ENCODE results near the gene GRB14. TPM values are rescaled to one million over a fixed set of nuclear protein-coding genes. Genes with fewer than 3 reads are reported as not detected.

The GRB14 gene
- polyA plus RNA-seq, 1 of the 3 experiments (the other 2 are of a cell fraction): 3.9 TPM

DNA sequence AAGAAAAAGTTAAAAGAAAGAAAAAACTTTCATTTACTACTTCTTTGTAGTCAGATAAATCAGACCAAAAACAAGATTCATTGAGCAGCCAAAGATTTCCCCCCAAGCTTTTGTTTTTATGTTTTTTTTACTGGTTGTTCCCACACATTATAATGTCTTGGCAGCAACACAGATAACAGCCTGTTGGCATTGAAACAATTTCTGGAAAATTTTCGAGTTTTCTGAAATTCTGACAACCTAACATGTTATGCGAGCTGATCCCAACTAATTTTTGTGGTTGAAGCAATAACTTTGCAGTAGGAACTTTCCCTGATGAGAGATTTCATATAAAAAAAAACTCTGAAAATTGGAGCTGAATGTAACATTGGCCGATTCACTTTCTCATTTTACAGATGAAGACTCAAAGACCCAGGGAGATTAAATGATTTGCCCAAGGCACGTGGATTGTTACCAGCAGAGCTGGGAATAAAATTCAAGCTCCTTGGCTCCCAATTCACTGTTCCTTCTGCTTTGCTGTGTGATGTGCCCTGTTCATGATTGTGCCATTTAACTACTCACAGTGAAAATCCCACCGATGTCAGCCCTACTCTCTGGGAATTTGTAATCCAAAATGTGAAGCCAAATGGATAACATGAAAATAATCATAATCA is 167.5 kb downstream of the GRB14 start:
- H3K9me3 ChIP-seq: no peaks in the 10 kb centered on the region
- H3K9ac ChIP-seq: no peak overlapping the region
- no peaks in the 10 kb centered on the region for H3K79me2 ChIP-seq (ENCODE audit: insufficient read depth)
- 41% methylated on average over 5 of the region's 5 CpGs for WGBS (ENCODE audit: low lambda C conversion rate)
- CTCF ChIA-PET: interaction anchor here (0.6 kb wide), 1 partner anchor 973 kb away, joined by 3 read pairs; no protein-coding TSS in a partner anchor
- H3K27me3 ChIP-seq (ENCODE audit: insufficient read depth): no peaks in the 10 kb centered on the region; the same call in 1 of the 2 replicates
- peaks cover 0 to 20% of the 10 kb centered on the region in 2 experiments; a peak in 2 of 4 replicates for H3K4me1 ChIP-seq (ENCODE audit: control insufficient read depth in 1 of 2, insufficient read depth in 2 of 2, low read depth in 1 of 2, low read length in 1 of 2)
- H3K9me2 ChIP-seq: no peaks in the 10 kb centered on the region
- no peak for DNase-seq
- POLR2A ChIA-PET: no interaction called here
- H3K4me2 ChIP-seq: no peak overlapping the region
- no peaks in the 10 kb centered on the region for H4K20me1 ChIP-seq (ENCODE audit: insufficient read depth)
- TF ChIP-seq JUND (IDR thresholded peaks at IDR 0.05): no peak
- TF ChIP-seq NFIC (IDR thresholded peaks at IDR 0.05; ENCODE audit: borderline replicate concordance): no peak
- TF ChIP-seq RAD21 (IDR thresholded peaks at IDR 0.05; ENCODE audit: low read length): no peak
- no peak for TF ChIP-seq SIN3A (IDR thresholded peaks at IDR 0.05; ENCODE audit: borderline replicate concordance, low read depth, low read length)
- TF ChIP-seq, protein P1, sequence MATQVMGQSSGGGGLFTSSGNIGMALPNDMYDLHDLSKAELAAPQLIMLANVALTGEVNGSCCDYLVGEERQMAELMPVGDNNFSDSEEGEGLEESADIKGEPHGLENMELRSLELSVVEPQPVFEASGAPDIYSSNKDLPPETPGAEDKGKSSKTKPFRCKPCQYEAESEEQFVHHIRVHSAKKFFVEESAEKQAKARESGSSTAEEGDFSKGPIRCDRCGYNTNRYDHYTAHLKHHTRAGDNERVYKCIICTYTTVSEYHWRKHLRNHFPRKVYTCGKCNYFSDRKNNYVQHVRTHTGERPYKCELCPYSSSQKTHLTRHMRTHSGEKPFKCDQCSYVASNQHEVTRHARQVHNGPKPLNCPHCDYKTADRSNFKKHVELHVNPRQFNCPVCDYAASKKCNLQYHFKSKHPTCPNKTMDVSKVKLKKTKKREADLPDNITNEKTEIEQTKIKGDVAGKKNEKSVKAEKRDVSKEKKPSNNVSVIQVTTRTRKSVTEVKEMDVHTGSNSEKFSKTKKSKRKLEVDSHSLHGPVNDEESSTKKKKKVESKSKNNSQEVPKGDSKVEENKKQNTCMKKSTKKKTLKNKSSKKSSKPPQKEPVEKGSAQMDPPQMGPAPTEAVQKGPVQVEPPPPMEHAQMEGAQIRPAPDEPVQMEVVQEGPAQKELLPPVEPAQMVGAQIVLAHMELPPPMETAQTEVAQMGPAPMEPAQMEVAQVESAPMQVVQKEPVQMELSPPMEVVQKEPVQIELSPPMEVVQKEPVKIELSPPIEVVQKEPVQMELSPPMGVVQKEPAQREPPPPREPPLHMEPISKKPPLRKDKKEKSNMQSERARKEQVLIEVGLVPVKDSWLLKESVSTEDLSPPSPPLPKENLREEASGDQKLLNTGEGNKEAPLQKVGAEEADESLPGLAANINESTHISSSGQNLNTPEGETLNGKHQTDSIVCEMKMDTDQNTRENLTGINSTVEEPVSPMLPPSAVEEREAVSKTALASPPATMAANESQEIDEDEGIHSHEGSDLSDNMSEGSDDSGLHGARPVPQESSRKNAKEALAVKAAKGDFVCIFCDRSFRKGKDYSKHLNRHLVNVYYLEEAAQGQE (IDR thresholded peaks at IDR 0.05; ENCODE audit: low read depth, low read length): no peak
- TF ChIP-seq TCF12 (IDR thresholded peaks at IDR 0.05): no peak
- no peak for TF ChIP-seq EZH2phosphoT487 (IDR thresholded peaks at IDR 0.05; ENCODE audit: borderline replicate concordance, low read depth)
- TF ChIP-seq NRF1 (IDR thresholded peaks at IDR 0.05; ENCODE audit: low read depth, low read length): no peak
- no peak for TF ChIP-seq GATA2 (CRISPR knock-in tag; IDR thresholded peaks at IDR 0.05)
- TF ChIP-seq, protein P2, sequence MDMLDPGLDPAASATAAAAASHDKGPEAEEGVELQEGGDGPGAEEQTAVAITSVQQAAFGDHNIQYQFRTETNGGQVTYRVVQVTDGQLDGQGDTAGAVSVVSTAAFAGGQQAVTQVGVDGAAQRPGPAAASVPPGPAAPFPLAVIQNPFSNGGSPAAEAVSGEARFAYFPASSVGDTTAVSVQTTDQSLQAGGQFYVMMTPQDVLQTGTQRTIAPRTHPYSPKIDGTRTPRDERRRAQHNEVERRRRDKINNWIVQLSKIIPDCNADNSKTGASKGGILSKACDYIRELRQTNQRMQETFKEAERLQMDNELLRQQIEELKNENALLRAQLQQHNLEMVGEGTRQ (IDR thresholded peaks at IDR 0.05; ENCODE audit: borderline replicate concordance, low read depth, low read length): no peak
- no peak for TF ChIP-seq FOXJ3 (CRISPR knock-in tag; IDR thresholded peaks at IDR 0.05)
- TF ChIP-seq, protein P3, sequence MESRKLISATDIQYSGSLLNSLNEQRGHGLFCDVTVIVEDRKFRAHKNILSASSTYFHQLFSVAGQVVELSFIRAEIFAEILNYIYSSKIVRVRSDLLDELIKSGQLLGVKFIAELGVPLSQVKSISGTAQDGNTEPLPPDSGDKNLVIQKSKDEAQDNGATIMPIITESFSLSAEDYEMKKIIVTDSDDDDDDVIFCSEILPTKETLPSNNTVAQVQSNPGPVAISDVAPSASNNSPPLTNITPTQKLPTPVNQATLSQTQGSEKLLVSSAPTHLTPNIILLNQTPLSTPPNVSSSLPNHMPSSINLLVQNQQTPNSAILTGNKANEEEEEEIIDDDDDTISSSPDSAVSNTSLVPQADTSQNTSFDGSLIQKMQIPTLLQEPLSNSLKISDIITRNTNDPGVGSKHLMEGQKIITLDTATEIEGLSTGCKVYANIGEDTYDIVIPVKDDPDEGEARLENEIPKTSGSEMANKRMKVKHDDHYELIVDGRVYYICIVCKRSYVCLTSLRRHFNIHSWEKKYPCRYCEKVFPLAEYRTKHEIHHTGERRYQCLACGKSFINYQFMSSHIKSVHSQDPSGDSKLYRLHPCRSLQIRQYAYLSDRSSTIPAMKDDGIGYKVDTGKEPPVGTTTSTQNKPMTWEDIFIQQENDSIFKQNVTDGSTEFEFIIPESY (IDR thresholded peaks at IDR 0.05; ENCODE audit: borderline replicate concordance, low read depth): no peak
- no peak for TF ChIP-seq CHD2 (IDR thresholded peaks at IDR 0.05; ENCODE audit: low read length, partially characterized antibody)
- H3K36me3 ChIP-seq (replicated peaks in 1 of 2; ENCODE audit: control insufficient read depth in 1 of 2, insufficient read depth in 2 of 2, low read length in 1 of 2): no peaks in the 10 kb centered on the region
- H3F3A ChIP-seq (replicated peaks; ENCODE audit: insufficient read depth): no peaks in the 10 kb centered on the region
- H3K27ac ChIP-seq (ENCODE audit: low read depth in 2 of 2, low read length in 1 of 2): no peak overlapping the region
- H2AFZ ChIP-seq (ENCODE audit: low read depth): no peak overlapping the region
- no peak overlapping the region for H3K4me3 ChIP-seq (ENCODE audit: low read depth in 2 of 2, low read length in 1 of 2)

Measured in SK-N-SH (cell line).